Astrocyte (in vitro differentiated cells and primary cell): ENCODE results near the gene HS2ST1. TPM values are rescaled to one million over a fixed set of nuclear protein-coding genes. Genes with fewer than 3 reads are reported as not detected.
"Not testable (repeated sequence)": the region's sequence is repeated elsewhere in the genome, so short reads cannot be mapped to it uniquely, and the experiment has no call there.

ENCODE experiments used
- DNase-seq: peaks from one replicate; pipeline ENCODE4 v3.0.0-alpha.2; 2010; ENCODE audit warnings: low read depth
- FAIRE-seq: peaks from 2 replicates; lab custom pipeline; 2011; peaks lifted over from hg19 to GRCh38; lab: Jason Lieb, UNC
- H2AFZ ChIP-seq: 2 replicates; pipeline ENCODE4 v1.6.0; 2012; ENCODE audit warnings: low read depth, low read length, inconsistent platforms
- H3K27ac ChIP-seq: 2 replicates; pipeline ENCODE4 v1.5.1; 2011; ENCODE audit warnings: low read depth, low read length, inconsistent platforms
- H3K27me3 ChIP-seq: 2 replicates; pipeline ENCODE4 v1.6.0; 2011; ENCODE audit warnings: low read length, inconsistent platforms; ENCODE audit not compliant: insufficient read depth
- H3K36me3 ChIP-seq: 2 replicates; pipeline ENCODE4 v1.5.1; 2011; ENCODE audit warnings: low read length, inconsistent platforms; ENCODE audit not compliant: insufficient read depth
- H3K4me1 ChIP-seq: 2 replicates; pipeline ENCODE4 v1.5.1; 2011; ENCODE audit warnings: low read length, inconsistent platforms; ENCODE audit not compliant: insufficient read depth
- H3K4me2 ChIP-seq: 2 replicates; pipeline ENCODE4 v1.6.0; 2012; ENCODE audit warnings: low read length, inconsistent platforms
- H3K4me3 ChIP-seq: 2 replicates; pipeline ENCODE4 v1.5.1; 2011; ENCODE audit warnings: low read depth, mild to moderate bottlenecking, low read length, inconsistent platforms; ENCODE audit not compliant: insufficient read depth
- H3K79me2 ChIP-seq: 2 replicates; pipeline ENCODE4 v1.6.0; 2012; ENCODE audit warnings: mild to moderate bottlenecking, low read length, inconsistent platforms; ENCODE audit not compliant: insufficient read depth
- H3K9ac ChIP-seq: 2 replicates; pipeline ENCODE4 v1.6.0; 2012; ENCODE audit warnings: mild to moderate bottlenecking, low read length, inconsistent platforms
- H3K9me3 ChIP-seq: 2 replicates; pipeline ENCODE4 v1.5.1; 2012; ENCODE audit warnings: low read depth, mild to moderate bottlenecking, low read length, inconsistent platforms; ENCODE audit not compliant: insufficient read depth
- H4K20me1 ChIP-seq: 2 replicates; pipeline ENCODE4 v1.6.0; 2012; ENCODE audit warnings: low read length, inconsistent platforms; ENCODE audit not compliant: insufficient read depth
- H3K27ac Mint-ChIP-seq: one replicate; pipeline ENCODE4 v1.8.0; 2021; ENCODE audit warnings: mild to moderate bottlenecking, mixed read lengths; ENCODE audit not compliant: unreplicated experiment
- H3K27me3 Mint-ChIP-seq: one replicate; pipeline ENCODE4 v1.8.0; 2021; ENCODE audit warnings: low read depth, mixed read lengths; ENCODE audit not compliant: unreplicated experiment
- H3K36me3 Mint-ChIP-seq: one replicate; pipeline ENCODE4 v1.8.0; 2021; ENCODE audit warnings: low read depth, mixed read lengths; ENCODE audit not compliant: unreplicated experiment
- H3K4me1 Mint-ChIP-seq: one replicate; pipeline ENCODE4 v1.8.0; 2021; ENCODE audit warnings: low read depth, mixed read lengths; ENCODE audit not compliant: unreplicated experiment
- H3K4me3 Mint-ChIP-seq: one replicate; pipeline ENCODE4 v1.8.0; 2021; ENCODE audit warnings: mild to moderate bottlenecking, moderate library complexity, mixed read lengths; ENCODE audit not compliant: unreplicated experiment
- H3K9me3 Mint-ChIP-seq: one replicate; pipeline ENCODE4 v1.8.0; 2021; ENCODE audit warnings: mild to moderate bottlenecking, mixed read lengths; ENCODE audit not compliant: unreplicated experiment
- EZH2 ChIP-seq: IDR thresholded peaks from 2 replicates; pipeline ENCODE4 v1.6.1; 2012; ENCODE audit warnings: mild to moderate bottlenecking, low read length, inconsistent platforms; ENCODE audit not compliant: insufficient read depth
- total RNA-seq: library from RNA; stranded (reverse); gene quantifications from 2 replicates; pipeline ENCODE4 v1.2.1, GENCODE V29; 2021
- TF ChIP-seq, protein P1 (sequence below): IDR thresholded peaks from 2 replicates; pipeline ENCODE4 v1.5.1; 2011; ENCODE audit warnings: low read depth, mild to moderate bottlenecking, inconsistent platforms, low read length, moderate library complexity; ENCODE audit not compliant: insufficient read depth

The HS2ST1 gene
- total RNA-seq, 1 donor from 2014 or later: 34.7 TPM

GRCh38 chr1:87024936-87025540, 110.6 kb downstream of the HS2ST1 start:
- Mint-ChIP-seq H3K4me3 (no peak overlapping the region), H3K9me3 (peaks cover 2% of the 10 kb centered on the region), H3K4me1 (no peaks in the 10 kb centered on the region), H3K36me3 (no peaks in the 10 kb centered on the region), H3K27ac (no peak overlapping the region), H3K27me3 (no peaks in the 10 kb centered on the region)
- DNase-seq (peak; percentile 12), FAIRE-seq (no peak)
- no peaks in the 10 kb centered on the region for H3K79me2 ChIP-seq
- H3K4me1 ChIP-seq: no peaks in the 10 kb centered on the region
- H3K27me3 ChIP-seq: no peaks in the 10 kb centered on the region
- H3K27ac ChIP-seq: no peak overlapping the region
- H3K36me3 ChIP-seq: no peaks in the 10 kb centered on the region
- no peak overlapping the region for H2AFZ ChIP-seq
- TF ChIP-seq, protein P1, sequence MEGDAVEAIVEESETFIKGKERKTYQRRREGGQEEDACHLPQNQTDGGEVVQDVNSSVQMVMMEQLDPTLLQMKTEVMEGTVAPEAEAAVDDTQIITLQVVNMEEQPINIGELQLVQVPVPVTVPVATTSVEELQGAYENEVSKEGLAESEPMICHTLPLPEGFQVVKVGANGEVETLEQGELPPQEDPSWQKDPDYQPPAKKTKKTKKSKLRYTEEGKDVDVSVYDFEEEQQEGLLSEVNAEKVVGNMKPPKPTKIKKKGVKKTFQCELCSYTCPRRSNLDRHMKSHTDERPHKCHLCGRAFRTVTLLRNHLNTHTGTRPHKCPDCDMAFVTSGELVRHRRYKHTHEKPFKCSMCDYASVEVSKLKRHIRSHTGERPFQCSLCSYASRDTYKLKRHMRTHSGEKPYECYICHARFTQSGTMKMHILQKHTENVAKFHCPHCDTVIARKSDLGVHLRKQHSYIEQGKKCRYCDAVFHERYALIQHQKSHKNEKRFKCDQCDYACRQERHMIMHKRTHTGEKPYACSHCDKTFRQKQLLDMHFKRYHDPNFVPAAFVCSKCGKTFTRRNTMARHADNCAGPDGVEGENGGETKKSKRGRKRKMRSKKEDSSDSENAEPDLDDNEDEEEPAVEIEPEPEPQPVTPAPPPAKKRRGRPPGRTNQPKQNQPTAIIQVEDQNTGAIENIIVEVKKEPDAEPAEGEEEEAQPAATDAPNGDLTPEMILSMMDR: peak; percentile 42
- TF ChIP-seq EZH2: no peak
- no peak overlapping the region for H3K4me3 ChIP-seq
- H3K4me2 ChIP-seq: no peak overlapping the region
- H3K9me3 ChIP-seq: no peaks in the 10 kb centered on the region
- H4K20me1 ChIP-seq: peaks cover 3% of the 10 kb centered on the region
- no peak overlapping the region for H3K9ac ChIP-seq

DNA sequence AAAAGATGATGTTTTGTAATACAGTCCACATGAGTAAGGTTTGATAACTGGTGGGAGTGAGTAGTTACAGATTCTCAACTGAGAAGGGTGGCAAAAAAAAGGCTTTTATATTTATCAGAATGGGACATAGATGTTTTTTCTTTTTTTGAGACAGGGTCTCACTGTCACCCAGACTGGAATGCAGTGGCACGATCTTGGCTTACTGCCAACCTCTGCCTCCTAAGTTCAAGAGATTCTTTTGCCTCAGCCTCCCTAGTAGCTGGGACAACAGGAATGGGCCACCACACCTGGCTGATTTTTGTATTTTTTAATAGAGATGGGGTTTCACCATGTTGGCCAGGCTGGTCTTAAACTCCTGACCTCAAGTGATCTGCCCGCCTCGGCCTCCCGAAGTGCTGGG, 113.1 kb downstream of the HS2ST1 start:
- not testable (repeated sequence) for H3K36me3 Mint-ChIP-seq, DNase-seq, H3K4me3 ChIP-seq, H3K79me2 ChIP-seq, FAIRE-seq, H3K27me3 ChIP-seq, H3K9ac ChIP-seq, H3K9me3 ChIP-seq, H3K4me3 Mint-ChIP-seq, H2AFZ ChIP-seq, H3K9me3 Mint-ChIP-seq, H3K27ac Mint-ChIP-seq, H3K4me1 Mint-ChIP-seq, H3K36me3 ChIP-seq, H3K4me1 ChIP-seq, H3K27me3 Mint-ChIP-seq, H3K4me2 ChIP-seq, H3K27ac ChIP-seq, H4K20me1 ChIP-seq

DNA sequence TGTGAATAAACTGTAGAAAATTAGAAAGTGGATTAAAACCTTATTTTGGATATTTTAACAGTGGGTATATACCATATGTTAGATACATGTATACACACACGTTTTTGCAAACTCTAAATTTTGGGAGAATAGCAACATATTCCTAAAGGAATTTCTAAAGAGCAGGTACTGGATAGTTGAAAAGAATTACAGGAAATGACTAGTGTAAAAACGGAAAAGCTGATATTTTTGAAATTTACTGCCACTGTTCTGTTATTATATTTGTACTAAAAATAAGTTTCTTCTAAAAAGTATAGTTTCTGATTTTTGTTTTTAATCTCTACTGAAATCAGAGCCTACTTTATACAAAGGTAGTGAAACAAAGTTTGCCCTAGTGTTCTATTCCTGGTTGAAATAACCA, 114.1 kb downstream of the HS2ST1 start:
- Mint-ChIP-seq H3K4me3 (no peak overlapping the region), H3K27me3 (no peaks in the 10 kb centered on the region), H3K27ac (no peak overlapping the region), H3K4me1 (no peaks in the 10 kb centered on the region), H3K36me3 (no peaks in the 10 kb centered on the region), H3K9me3 (peaks cover 2% of the 10 kb centered on the region)
- DNase-seq: no peak
- H3K4me3 ChIP-seq: no peak overlapping the region
- no peak overlapping the region for H2AFZ ChIP-seq
- no peaks in the 10 kb centered on the region for H3K9me3 ChIP-seq
- TF ChIP-seq, protein P1: no peak
- no peak for TF ChIP-seq EZH2
- H3K27me3 ChIP-seq: no peaks in the 10 kb centered on the region
- no peaks in the 10 kb centered on the region for H3K4me1 ChIP-seq
- H3K36me3 ChIP-seq: no peaks in the 10 kb centered on the region
- no peak for FAIRE-seq
- H3K4me2 ChIP-seq: no peak overlapping the region
- no peak overlapping the region for H3K9ac ChIP-seq
- H3K79me2 ChIP-seq: no peaks in the 10 kb centered on the region
- H4K20me1 ChIP-seq: no peaks in the 10 kb centered on the region
- H3K27ac ChIP-seq: no peak overlapping the region
